HepG2 (cell line): ENCODE results near the gene TK1. TPM values are rescaled to one million over a fixed set of nuclear protein-coding genes. Genes with fewer than 3 reads are reported as not detected.

Experiments used
- DPF2 ChIP-seq: sonication (generic); formaldehyde crosslinking; IDR thresholded peaks from 2 replicates; pipeline ENCODE4 v1.4.0; 2020; ENCODE audit warnings: mild to moderate bottlenecking, low read depth, missing genetic modification reagents, borderline replicate concordance
- EEA1 ChIP-seq: sonication (generic); formaldehyde crosslinking; IDR thresholded peaks from 2 replicates; pipeline ENCODE4 v1.5.1; 2020; ENCODE audit warnings: mild to moderate bottlenecking, missing genetic modification reagents, borderline replicate concordance
- FOXP4 ChIP-seq: sonication (generic); formaldehyde crosslinking; IDR thresholded peaks from 2 replicates; pipeline ENCODE4 v1.4.0; 2020; ENCODE audit warnings: missing genetic modification reagents
- JUND ChIP-seq: sonication (generic); formaldehyde crosslinking; IDR thresholded peaks from 2 replicates; pipeline ENCODE4 v1.8.0; 2022; ENCODE audit warnings: mild to moderate bottlenecking, missing genetic modification reagents
- MATR3 ChIP-seq: sonication (generic); formaldehyde crosslinking; IDR thresholded peaks from 2 replicates; pipeline ENCODE4 v1.4.0; 2020; ENCODE audit warnings: missing genetic modification reagents
- MIER3 ChIP-seq: IDR thresholded peaks from 2 replicates; pipeline ENCODE4 v1.6.1; 2016; ENCODE audit warnings: missing compliant biosample characterization, borderline replicate concordance
- NONO ChIP-seq, 2 experiments: fragments of 450-650 bp in 1 of 2; sonication (generic) in 1 of 2; formaldehyde crosslinking in 1 of 2; IDR thresholded peaks in 1 of 2; conservative IDR thresholded peaks in 1 of 2; 2 replicates each; pipeline versions ENCODE4 v1.6.1 to v1.8.0; 2017 to 2022; ENCODE audit warnings: mild to moderate bottlenecking in 1 of 2, missing genetic modification reagents in 1 of 2, moderate library complexity in 1 of 2
- PAXIP1 ChIP-seq: sonication (generic); formaldehyde crosslinking; conservative IDR thresholded peaks from 2 replicates; pipeline ENCODE4 v1.4.0; 2020; ENCODE audit warnings: mild to moderate bottlenecking, missing genetic modification reagents, moderate library complexity
- PHF5A ChIP-seq: IDR thresholded peaks from one replicate; pipeline ENCODE4 v1.6.1; 2018; ENCODE audit warnings: low read depth, missing genetic modification reagents; ENCODE audit not compliant: unreplicated experiment
- POGZ ChIP-seq: sonication (generic); formaldehyde crosslinking; IDR thresholded peaks from 2 replicates; pipeline ENCODE4 v1.4.0; 2020; ENCODE audit warnings: mild to moderate bottlenecking, missing genetic modification reagents
- TEAD2 ChIP-seq: sonication (generic); formaldehyde crosslinking; IDR thresholded peaks from 2 replicates; pipeline ENCODE4 v1.9.0; 2021; ENCODE audit warnings: missing genetic modification reagents
- ZFP82 ChIP-seq: sonication (generic); formaldehyde crosslinking; IDR thresholded peaks from 2 replicates; pipeline ENCODE4 v1.5.1; 2020; ENCODE audit warnings: mild to moderate bottlenecking, missing genetic modification reagents, borderline replicate concordance
- ZNF30 ChIP-seq: sonication (generic); formaldehyde crosslinking; IDR thresholded peaks from 2 replicates; pipeline ENCODE4 v1.5.0; 2020; ENCODE audit warnings: mild to moderate bottlenecking, missing genetic modification reagents
- ZNF33A ChIP-seq: sonication (generic); formaldehyde crosslinking; IDR thresholded peaks from 2 replicates; pipeline ENCODE4 v1.5.1; 2020; ENCODE audit warnings: missing genetic modification reagents, mild to moderate bottlenecking, moderate library complexity, borderline replicate concordance
- ZNF557 ChIP-seq: sonication (generic); formaldehyde crosslinking; IDR thresholded peaks from 2 replicates; pipeline ENCODE4 v1.4.0; 2020; ENCODE audit warnings: missing genetic modification reagents
- ZNF570 ChIP-seq: sonication (generic); formaldehyde crosslinking; IDR thresholded peaks from 2 replicates; pipeline ENCODE4 v1.4.0; 2020; ENCODE audit warnings: mild to moderate bottlenecking, missing genetic modification reagents, borderline replicate concordance
- polyA plus RNA-seq, 8 experiments: library from polyadenylated mRNA; depleted of rRNA in 3 of 8; stranded (reverse) in 7 of 8; unstranded in 1 of 8; fragments of >200 nt; fragmentation: Illumina TruSeq in 4 of 8; extraction: Trizol in 4 of 8; gene quantifications; 2 replicates each; pipeline versions ENCODE4 v1.2.1 to v1.2.3, GENCODE V29; 2011 to 2016; ENCODE audit warnings: low read depth in 4 of 8, missing spikeins in 1 of 8, mixed read lengths in 1 of 8; ENCODE audit not compliant: insufficient read depth in 1 of 8
- total RNA-seq, 5 experiments: library from RNA; depleted of rRNA; stranded (reverse); fragments of >200 nt; fragmentation: Illumina TruSeq; extraction: Trizol; gene quantifications; 2 replicates each; pipeline ENCODE4 v1.2.3, GENCODE V29; 2016; ENCODE audit warnings: low read depth in 1 of 5
- TF ChIP-seq, protein P1 (sequence below): IDR thresholded peaks from 2 replicates; pipeline ENCODE4 v1.6.1; 2016; ENCODE audit warnings: mild to moderate bottlenecking, missing biosample characterization, missing genetic modification reagents
- TF ChIP-seq, protein P2 (sequence below): IDR thresholded peaks from 2 replicates; pipeline ENCODE4 v1.6.1; 2016; ENCODE audit warnings: low read depth

TK1 gene
- total and polyA plus RNA-seq, 2 of the 13 experiments (the other 11 are each of a cell fraction or from before 2014, with no cell fraction given), result 45.0 to 96.0 TPM

DNA sequence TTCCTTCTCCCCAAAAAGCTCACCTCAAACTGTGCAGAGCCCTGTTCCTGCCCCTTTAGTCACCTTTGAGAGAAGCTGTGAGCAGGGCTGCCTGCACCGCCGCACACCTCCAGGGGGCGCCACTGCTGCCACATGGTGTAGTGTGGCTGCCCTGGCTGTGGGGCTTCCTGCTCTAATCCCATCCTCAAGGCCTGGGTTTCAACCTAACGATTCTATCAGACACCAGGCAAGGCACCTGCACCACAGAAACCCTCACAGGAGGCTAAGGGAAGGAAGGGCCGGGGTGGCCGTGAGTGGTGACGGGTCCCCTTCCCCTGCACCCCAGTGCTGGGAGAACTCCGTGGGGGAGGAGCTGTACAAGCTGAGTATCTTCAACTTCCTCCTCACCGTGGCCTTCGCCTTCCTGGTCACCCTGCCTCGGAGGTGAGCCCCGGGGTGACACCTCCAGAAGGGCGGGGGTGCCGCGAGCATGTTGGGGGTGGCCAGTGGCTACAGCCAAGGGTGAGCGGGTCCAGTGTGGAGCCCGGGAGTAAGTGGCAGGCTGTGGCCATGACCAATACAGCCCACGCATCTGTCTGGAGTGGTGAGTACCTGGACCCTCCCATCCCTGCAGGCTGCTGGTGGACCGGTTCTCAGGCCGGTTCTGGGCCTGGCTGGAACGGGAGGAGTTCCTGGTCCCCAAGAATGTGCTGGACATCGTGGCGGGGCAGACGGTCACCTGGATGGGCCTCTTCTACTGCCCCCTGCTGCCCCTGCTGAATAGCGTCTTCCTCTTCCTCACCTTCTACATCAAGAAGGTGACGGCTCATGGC, 49.3 kb downstream of the TK1 start (continued):
- TF ChIP-seq PAXIP1 (CRISPR knock-in tag) (no peak), ZNF30 (CRISPR knock-in tag) (no peak), ZFP82 (CRISPR knock-in tag) (no peak), PHF5A (CRISPR knock-in tag) (no peak), ZNF570 (CRISPR knock-in tag) (no peak), FOXP4 (peak; percentile 21; the same call in 1 of the 2 replicates), TEAD2 (no peak), ZNF557 (no peak), POGZ (CRISPR knock-in tag) (no peak), ZNF33A (CRISPR knock-in tag) (no peak), MATR3 (CRISPR knock-in tag) (no peak), NONO (IDR thresholded peaks at IDR 0.05) (no peak), NONO (CRISPR knock-in tag; conservative IDR thresholded peaks at IDR 0.05) (peak; percentile 82), DPF2 (CRISPR knock-in tag) (no peak), MIER3 (0 out of 2 replicates have a peak, but pooled peaks have one; percentile 9), EEA1 (CRISPR knock-in tag) (peak; percentile 46; the same call in 1 of the 2 replicates), JUND (no peak)
- TF ChIP-seq, protein P1, sequence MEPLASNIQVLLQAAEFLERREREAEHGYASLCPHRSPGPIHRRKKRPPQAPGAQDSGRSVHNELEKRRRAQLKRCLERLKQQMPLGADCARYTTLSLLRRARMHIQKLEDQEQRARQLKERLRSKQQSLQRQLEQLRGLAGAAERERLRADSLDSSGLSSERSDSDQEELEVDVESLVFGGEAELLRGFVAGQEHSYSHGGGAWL (CRISPR knock-in tag), result no peak
- TF ChIP-seq, protein P2, sequence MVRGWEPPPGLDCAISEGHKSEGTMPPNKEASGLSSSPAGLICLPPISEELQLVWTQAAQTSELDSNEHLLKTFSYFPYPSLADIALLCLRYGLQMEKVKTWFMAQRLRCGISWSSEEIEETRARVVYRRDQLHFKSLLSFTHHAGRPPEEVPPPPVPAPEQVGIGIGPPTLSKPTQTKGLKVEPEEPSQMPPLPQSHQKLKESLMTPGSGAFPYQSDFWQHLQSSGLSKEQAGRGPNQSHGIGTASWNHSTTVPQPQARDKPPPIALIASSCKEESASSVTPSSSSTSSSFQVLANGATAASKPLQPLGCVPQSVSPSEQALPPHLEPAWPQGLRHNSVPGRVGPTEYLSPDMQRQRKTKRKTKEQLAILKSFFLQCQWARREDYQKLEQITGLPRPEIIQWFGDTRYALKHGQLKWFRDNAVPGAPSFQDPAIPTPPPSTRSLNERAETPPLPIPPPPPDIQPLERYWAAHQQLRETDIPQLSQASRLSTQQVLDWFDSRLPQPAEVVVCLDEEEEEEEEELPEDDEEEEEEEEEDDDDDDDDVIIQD (CRISPR knock-in tag), result 0 out of 2 replicates have a peak, but pooled peaks have one; percentile 8
